Natural killer cell (primary cell): ENCODE results near the gene PZP. TPM values are rescaled to one million over a fixed set of nuclear protein-coding genes. Genes with fewer than 3 reads are reported as not detected.

Source experiments
- ATAC-seq, 3 donors: fragments of 150-1000 bp in 2 of 3; fragments of 200-7000 bp in 1 of 3; cut with Tn5 transposase; 1 replicate in 1 of 3; 2 replicates in 2 of 3; pipeline ENCODE4 v1.10.0; 2021; ENCODE audit warnings: mild to moderate bottlenecking in 2 of 3, moderate library complexity in 2 of 3
- DNase-seq, 2 donors: peaks; one replicate each; pipeline versions ENCODE4 v3.0.0 to v3.0.0-alpha.2; 2013 to 2021; ENCODE audit warnings: mixed read lengths in 1 of 2
- H3K27ac ChIP-seq: one replicate; pipeline ENCODE4 v1.5.1; 2013; ENCODE audit warnings: mild to moderate bottlenecking, low read length
- H3K27me3 ChIP-seq: one replicate; pipeline ENCODE4 v1.6.1; 2013; ENCODE audit warnings: low read length; ENCODE audit not compliant: control insufficient read depth, insufficient read depth
- H3K36me3 ChIP-seq: one replicate; pipeline ENCODE4 v1.6.1; 2013; ENCODE audit warnings: low read length; ENCODE audit not compliant: control insufficient read depth, insufficient read depth
- H3K4me1 ChIP-seq: one replicate; pipeline ENCODE4 v1.6.1; 2013; ENCODE audit warnings: low read length; ENCODE audit not compliant: control insufficient read depth, insufficient read depth
- H3K4me3 ChIP-seq: one replicate; pipeline ENCODE4 v1.5.1; 2013; ENCODE audit warnings: low read length
- H3K9me3 ChIP-seq: one replicate; pipeline ENCODE4 v1.6.1; 2013; ENCODE audit warnings: low read length; ENCODE audit not compliant: control insufficient read depth, insufficient read depth
- H3K27ac Mint-ChIP-seq, 2 donors: one replicate each; pipeline ENCODE4 v1.8.0; 2022; ENCODE audit warnings: mild to moderate bottlenecking in 2 of 2, mixed read lengths in 2 of 2, moderate library complexity in 1 of 2
- H3K27me3 Mint-ChIP-seq, 2 donors: one replicate each; pipeline ENCODE4 v1.8.0; 2022; ENCODE audit warnings: low read depth in 2 of 2, mixed read lengths in 2 of 2
- H3K36me3 Mint-ChIP-seq: one replicate; pipeline ENCODE4 v1.8.0; 2022; ENCODE audit warnings: mixed read lengths
- H3K4me1 Mint-ChIP-seq, 2 donors: one replicate each; pipeline ENCODE4 v1.8.0; 2022; ENCODE audit warnings: mixed read lengths in 2 of 2
- H3K4me3 Mint-ChIP-seq: one replicate; pipeline ENCODE4 v1.8.0; 2022; ENCODE audit warnings: mild to moderate bottlenecking, moderate library complexity, mixed read lengths
- H3K9me3 Mint-ChIP-seq, 2 donors: one replicate each; pipeline ENCODE4 v1.8.0; 2022; ENCODE audit warnings: mixed read lengths in 2 of 2
- WGBS: methylation state at CpG from one replicate; pipeline ENCODE4 v1.1.7; 2013; ENCODE audit warnings: missing lambda C conversion rate; ENCODE audit not compliant: insufficient coverage; 5-methylcytosine and 5-hydroxymethylcytosine counted together
- intact Hi-C: fragments of 100-400 bp; cut with micrococcal nuclease; formaldehyde crosslinking; loops from one replicate; pipeline ENCODE4 v1.14.2; 2022
- total RNA-seq, 4 donors: library from RNA; stranded (reverse); fragments of 120-200 nt in 1 of 4; gene quantifications; one replicate each; pipeline versions ENCODE4 v1.2.3 to v1.2.4, GENCODE V29; 2013 to 2022
- TF ChIP-seq, protein P1 (sequence below): fragments of 200-600 bp; IDR thresholded peaks from one replicate; pipeline ENCODE4 v1.8.0; 2022; ENCODE audit warnings: antibody characterized with exemption

Gene PZP
- total RNA-seq, 3 donors from 2014 or later (not counting 1 experiment from before 2014, with no cell fraction given): not detected

- H3K4me3 ChIP-seq: no peak overlapping the region
- intact Hi-C loops: no loop called here
- DNase-seq (no peak), ATAC-seq (no peak)
- peaks cover 15% of the 10 kb centered on the region for H3K36me3 ChIP-seq
- TF ChIP-seq, protein P1, sequence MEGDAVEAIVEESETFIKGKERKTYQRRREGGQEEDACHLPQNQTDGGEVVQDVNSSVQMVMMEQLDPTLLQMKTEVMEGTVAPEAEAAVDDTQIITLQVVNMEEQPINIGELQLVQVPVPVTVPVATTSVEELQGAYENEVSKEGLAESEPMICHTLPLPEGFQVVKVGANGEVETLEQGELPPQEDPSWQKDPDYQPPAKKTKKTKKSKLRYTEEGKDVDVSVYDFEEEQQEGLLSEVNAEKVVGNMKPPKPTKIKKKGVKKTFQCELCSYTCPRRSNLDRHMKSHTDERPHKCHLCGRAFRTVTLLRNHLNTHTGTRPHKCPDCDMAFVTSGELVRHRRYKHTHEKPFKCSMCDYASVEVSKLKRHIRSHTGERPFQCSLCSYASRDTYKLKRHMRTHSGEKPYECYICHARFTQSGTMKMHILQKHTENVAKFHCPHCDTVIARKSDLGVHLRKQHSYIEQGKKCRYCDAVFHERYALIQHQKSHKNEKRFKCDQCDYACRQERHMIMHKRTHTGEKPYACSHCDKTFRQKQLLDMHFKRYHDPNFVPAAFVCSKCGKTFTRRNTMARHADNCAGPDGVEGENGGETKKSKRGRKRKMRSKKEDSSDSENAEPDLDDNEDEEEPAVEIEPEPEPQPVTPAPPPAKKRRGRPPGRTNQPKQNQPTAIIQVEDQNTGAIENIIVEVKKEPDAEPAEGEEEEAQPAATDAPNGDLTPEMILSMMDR: no peak
- H3K4me3 Mint-ChIP-seq: no peak overlapping the region
- no peaks in the 10 kb centered on the region for H3K27me3 Mint-ChIP-seq
- H3K36me3 Mint-ChIP-seq: peaks cover 11% of the 10 kb centered on the region
- H3K9me3 Mint-ChIP-seq: no peaks in the 10 kb centered on the region
- H3K27ac Mint-ChIP-seq: peak overlapping the region in 1 of 2 donors; percentile 41
- no peaks in the 10 kb centered on the region for H3K27me3 ChIP-seq
- no peak overlapping the region for H3K27ac ChIP-seq
- H3K4me1 ChIP-seq: no peaks in the 10 kb centered on the region
- peaks cover 17 to 54% of the 10 kb centered on the region in 2 donors for H3K4me1 Mint-ChIP-seq
- H3K9me3 ChIP-seq: no peaks in the 10 kb centered on the region
- WGBS: 85% methylated on average over 4 of the region's 4 CpGs
Measured at GRCh38 chr12:9156119-9156518, 52.1 kb downstream of the PZP start.

- no peaks in the 10 kb centered on the region for H3K9me3 ChIP-seq
- no peak overlapping the region for H3K4me3 ChIP-seq
- no peak overlapping the region for H3K4me3 Mint-ChIP-seq
- H3K4me1 Mint-ChIP-seq: peaks cover 17 to 40% of the 10 kb centered on the region in 2 donors
- ATAC-seq (no peak), DNase-seq (no peak)
- intact Hi-C loops: no loop called here
- H3K9me3 Mint-ChIP-seq: peaks cover 0 to 12% of the 10 kb centered on the region in 2 donors
- TF ChIP-seq, protein P1: no peak
- no peaks in the 10 kb centered on the region for H3K4me1 ChIP-seq
- peaks cover 28% of the 10 kb centered on the region for H3K36me3 Mint-ChIP-seq
- no peaks in the 10 kb centered on the region for H3K27me3 Mint-ChIP-seq
- no peak overlapping the region for H3K27ac ChIP-seq
- peak overlapping the region in 1 of 2 donors; percentile 0 for H3K27ac Mint-ChIP-seq
- peaks cover 13% of the 10 kb centered on the region for H3K36me3 ChIP-seq
- WGBS: 95% methylated on average over 4 of the region's 6 CpGs
- H3K27me3 ChIP-seq: no peaks in the 10 kb centered on the region
Measured at GRCh38 chr12:9149372-9149771, 58.8 kb downstream of the PZP start.

DNA sequence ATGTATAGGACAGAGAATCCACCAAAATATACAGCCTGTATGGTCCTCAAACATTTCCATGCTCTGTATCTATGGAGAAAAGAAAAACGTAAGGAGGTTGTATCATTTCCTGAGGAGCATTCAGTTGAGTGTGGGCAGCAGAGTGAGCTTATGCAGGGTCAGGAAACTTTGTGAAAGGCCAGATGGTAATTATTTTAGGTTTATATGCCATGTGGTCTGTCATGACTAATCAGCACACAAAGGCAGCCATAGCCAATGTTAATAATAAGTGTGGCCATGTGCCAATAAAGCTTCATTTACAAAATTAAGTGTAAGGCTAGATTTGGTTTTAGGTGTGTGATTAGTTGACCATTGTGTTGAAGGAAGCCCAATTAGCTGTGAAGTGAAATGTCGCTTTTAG lies 59.3 kb downstream of the PZP start:
- intact Hi-C loops: no loop called here
- Mint-ChIP-seq H3K4me1 (peaks cover 21 to 40% of the 10 kb centered on the region in 2 donors), H3K9me3 (peaks cover under 1 to 12% of the 10 kb centered on the region in 2 donors), H3K27me3 (peaks cover 0 to 2% of the 10 kb centered on the region in 2 donors), H3K4me3 (no peak overlapping the region), H3K27ac (no peak overlapping the region), H3K36me3 (peaks cover 27% of the 10 kb centered on the region)
- no peaks in the 10 kb centered on the region for H3K9me3 ChIP-seq
- no peaks in the 10 kb centered on the region for H3K4me1 ChIP-seq
- no peak overlapping the region for H3K27ac ChIP-seq
- DNase-seq (no peak), ATAC-seq (no peak)
- WGBS: 95% methylated on average over 2 of the region's 2 CpGs
- no peaks in the 10 kb centered on the region for H3K27me3 ChIP-seq
- TF ChIP-seq, protein P1: no peak
- H3K36me3 ChIP-seq: peaks cover 12% of the 10 kb centered on the region
- H3K4me3 ChIP-seq: no peak overlapping the region

DNA sequence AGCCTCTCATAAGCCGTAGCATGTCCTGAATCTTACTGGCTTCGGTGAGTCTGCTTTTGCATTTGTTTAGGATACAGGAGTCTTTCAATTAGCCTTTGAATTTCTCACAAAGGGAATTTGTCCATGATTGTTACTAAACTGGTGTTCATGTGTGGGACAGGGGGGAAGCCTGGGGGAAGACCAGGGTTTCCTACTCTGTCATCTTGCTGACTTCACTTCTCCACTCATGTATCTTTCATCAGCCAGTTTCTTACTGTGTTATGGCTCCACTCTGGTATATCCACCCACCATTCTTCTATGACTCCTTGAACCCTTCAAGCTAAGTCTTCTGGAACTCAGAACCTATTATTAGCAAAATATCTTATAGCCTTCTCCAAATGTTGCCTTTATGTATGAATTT lies 60.7 kb downstream of the PZP start:
- Histone ChIP-seq H3K9me3 (no peaks in the 10 kb centered on the region), H3K27me3 (no peaks in the 10 kb centered on the region), H3K4me1 (no peaks in the 10 kb centered on the region), H3K4me3 (no peak overlapping the region), H3K36me3 (peaks cover 8% of the 10 kb centered on the region), H3K27ac (no peak overlapping the region)
- peaks cover 5 to 12% of the 10 kb centered on the region in 2 donors for H3K9me3 Mint-ChIP-seq
- H3K27me3 Mint-ChIP-seq: peaks cover 0 to 4% of the 10 kb centered on the region in 2 donors
- ATAC-seq (no peak), DNase-seq (no peak)
- H3K4me3 Mint-ChIP-seq: no peak overlapping the region
- H3K4me1 Mint-ChIP-seq: peaks cover 29 to 38% of the 10 kb centered on the region in 2 donors
- peak overlapping the region in 1 of 2 donors; percentile 59 for H3K27ac Mint-ChIP-seq
- peaks cover 17% of the 10 kb centered on the region for H3K36me3 Mint-ChIP-seq
- TF ChIP-seq, protein P1: no peak
- 85% methylated on average over 2 of the region's 2 CpGs for WGBS
- intact Hi-C loops: no loop called here
